ENCODE results near the gene PDGFD. TPM values are rescaled to one million over a fixed set of nuclear protein-coding genes. Genes with fewer than 3 reads are reported as not detected.

Gene PDGFD
- total RNA-seq, 1 donor from 2014 or later, result 0.49 TPM

DNA sequence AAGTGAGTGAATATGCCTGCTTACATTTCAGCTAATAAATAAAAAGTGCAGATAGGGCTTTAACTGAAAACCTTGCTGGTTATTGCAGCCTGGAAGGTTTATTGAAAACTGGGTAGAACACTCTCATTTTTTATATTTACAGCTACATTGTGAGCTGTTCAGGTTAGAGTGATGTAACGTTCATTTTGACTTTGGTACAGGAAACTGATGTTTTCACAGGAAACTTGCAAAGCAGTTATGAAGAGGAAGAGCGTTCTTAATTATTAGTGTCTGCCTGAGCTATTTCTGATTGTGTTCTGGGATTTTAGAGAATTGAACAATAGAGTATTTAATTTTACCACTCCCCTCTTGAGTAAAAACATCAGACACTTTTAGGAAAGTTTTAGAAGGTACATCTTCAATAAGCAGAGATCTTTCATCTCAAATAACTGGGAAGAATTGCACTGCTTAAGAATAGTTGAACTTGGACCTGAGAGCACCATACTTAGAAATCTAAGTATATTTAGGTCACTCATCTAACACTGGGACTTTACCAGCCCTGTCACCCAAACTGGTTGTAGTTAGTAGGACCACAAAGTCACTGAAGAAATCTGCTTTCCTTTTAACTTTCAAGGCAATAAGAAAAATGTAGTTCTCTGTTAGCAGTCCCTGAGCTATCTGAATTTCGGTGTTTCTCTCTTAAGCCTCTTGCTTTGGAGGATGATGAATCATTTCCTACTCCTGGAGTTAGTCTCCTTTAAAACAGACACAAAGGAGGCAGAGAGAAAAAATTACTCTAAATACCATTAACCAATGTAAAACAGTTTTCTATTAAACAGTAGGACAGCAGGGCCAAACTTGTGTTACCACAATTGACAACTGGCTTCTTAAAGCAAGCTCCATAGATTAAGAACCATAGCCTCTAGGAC lies 256.1 kb downstream of the PDGFD start:
- TF ChIP-seq, protein P1, sequence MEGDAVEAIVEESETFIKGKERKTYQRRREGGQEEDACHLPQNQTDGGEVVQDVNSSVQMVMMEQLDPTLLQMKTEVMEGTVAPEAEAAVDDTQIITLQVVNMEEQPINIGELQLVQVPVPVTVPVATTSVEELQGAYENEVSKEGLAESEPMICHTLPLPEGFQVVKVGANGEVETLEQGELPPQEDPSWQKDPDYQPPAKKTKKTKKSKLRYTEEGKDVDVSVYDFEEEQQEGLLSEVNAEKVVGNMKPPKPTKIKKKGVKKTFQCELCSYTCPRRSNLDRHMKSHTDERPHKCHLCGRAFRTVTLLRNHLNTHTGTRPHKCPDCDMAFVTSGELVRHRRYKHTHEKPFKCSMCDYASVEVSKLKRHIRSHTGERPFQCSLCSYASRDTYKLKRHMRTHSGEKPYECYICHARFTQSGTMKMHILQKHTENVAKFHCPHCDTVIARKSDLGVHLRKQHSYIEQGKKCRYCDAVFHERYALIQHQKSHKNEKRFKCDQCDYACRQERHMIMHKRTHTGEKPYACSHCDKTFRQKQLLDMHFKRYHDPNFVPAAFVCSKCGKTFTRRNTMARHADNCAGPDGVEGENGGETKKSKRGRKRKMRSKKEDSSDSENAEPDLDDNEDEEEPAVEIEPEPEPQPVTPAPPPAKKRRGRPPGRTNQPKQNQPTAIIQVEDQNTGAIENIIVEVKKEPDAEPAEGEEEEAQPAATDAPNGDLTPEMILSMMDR (IDR thresholded peaks at IDR 0.05; ENCODE audit: partially characterized antibody, unreplicated experiment), result no peak
- Mint-ChIP-seq H3K4me3 (ENCODE audit: unreplicated experiment) (no peak overlapping the region), H3K27me3 (ENCODE audit: unreplicated experiment) (peaks cover 2% of the 10 kb centered on the region)

DNA sequence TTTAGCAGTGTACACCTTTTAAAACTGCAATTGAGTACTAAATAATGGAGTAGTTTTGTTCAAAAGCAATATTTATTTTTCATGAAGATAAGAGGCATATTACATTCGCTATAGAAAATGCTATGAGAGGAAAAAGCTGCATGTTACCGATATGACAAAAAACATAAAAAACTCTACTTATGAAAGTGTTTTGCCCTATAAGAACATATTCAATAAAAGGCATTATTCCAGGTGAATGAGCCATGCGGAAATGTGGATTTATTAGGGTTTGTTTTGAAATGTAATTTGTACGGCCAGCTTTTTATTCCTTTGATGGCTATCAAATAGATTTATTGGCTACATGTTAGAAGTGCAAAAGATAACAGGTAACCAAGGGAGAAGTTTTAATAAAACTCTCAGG lies 256.8 kb downstream of the PDGFD start:
- Mint-ChIP-seq H3K4me3 (ENCODE audit: unreplicated experiment) (no peak overlapping the region), H3K36me3 (ENCODE audit: unreplicated experiment) (no peaks in the 10 kb centered on the region), H3K9me3 (ENCODE audit: unreplicated experiment) (no peaks in the 10 kb centered on the region), H3K4me1 (ENCODE audit: low read depth, unreplicated experiment) (no peaks in the 10 kb centered on the region), H3K27me3 (ENCODE audit: unreplicated experiment) (peaks cover 2% of the 10 kb centered on the region), H3K27ac (ENCODE audit: unreplicated experiment) (no peak overlapping the region)
- TF ChIP-seq, protein P1 (IDR thresholded peaks at IDR 0.05; ENCODE audit: partially characterized antibody, unreplicated experiment), result no peak
- DNase-seq, result no peak

More for the DNA sequence above, 256.1 kb downstream of the PDGFD start:
- H3K4me1 Mint-ChIP-seq (ENCODE audit: low read depth, unreplicated experiment), result no peaks in the 10 kb centered on the region
- H3K27ac Mint-ChIP-seq (ENCODE audit: unreplicated experiment), result no peak overlapping the region
- DNase-seq, result no peak
- no peaks in the 10 kb centered on the region for H3K36me3 Mint-ChIP-seq (ENCODE audit: unreplicated experiment)
- no peaks in the 10 kb centered on the region for H3K9me3 Mint-ChIP-seq (ENCODE audit: unreplicated experiment)

DNA sequence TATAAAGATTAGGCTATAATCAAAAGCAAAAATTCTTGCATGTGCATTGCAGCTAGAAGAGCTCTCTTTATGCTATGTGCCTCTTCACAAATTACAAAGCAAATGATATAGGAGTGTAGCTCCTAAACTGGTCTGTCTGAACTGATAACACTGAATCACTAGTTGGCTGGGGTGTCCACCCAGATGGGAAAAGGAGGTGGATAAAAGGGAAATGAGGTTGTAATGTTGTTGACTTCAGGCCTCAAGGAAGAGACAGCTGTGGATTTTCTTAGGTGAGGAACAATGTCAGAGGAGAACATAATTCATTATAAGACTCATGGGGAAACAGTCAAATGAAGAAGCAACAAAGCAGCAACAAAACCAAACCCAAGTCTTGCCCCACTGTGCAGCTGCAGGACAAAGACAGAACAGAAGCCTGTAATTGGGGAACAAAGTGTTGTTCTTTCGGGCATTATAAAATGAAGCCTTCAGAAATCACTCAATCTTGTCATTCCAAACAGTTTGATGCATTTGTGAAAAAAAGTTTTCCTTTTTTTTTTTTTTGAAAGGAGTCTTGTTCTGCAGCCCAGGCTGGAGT lies 257.6 kb downstream of the PDGFD start:
- H3K4me1 Mint-ChIP-seq (ENCODE audit: low read depth, unreplicated experiment), result no peaks in the 10 kb centered on the region
- TF ChIP-seq, protein P1 (IDR thresholded peaks at IDR 0.05; ENCODE audit: partially characterized antibody, unreplicated experiment), result no peak
- peaks cover 2% of the 10 kb centered on the region for H3K27me3 Mint-ChIP-seq (ENCODE audit: unreplicated experiment)
- H3K9me3 Mint-ChIP-seq (ENCODE audit: unreplicated experiment), result no peaks in the 10 kb centered on the region
- no peak for DNase-seq
- H3K36me3 Mint-ChIP-seq (ENCODE audit: unreplicated experiment), result no peaks in the 10 kb centered on the region
- no peak overlapping the region for H3K4me3 Mint-ChIP-seq (ENCODE audit: unreplicated experiment)
- H3K27ac Mint-ChIP-seq (ENCODE audit: unreplicated experiment), result no peak overlapping the region

DNA sequence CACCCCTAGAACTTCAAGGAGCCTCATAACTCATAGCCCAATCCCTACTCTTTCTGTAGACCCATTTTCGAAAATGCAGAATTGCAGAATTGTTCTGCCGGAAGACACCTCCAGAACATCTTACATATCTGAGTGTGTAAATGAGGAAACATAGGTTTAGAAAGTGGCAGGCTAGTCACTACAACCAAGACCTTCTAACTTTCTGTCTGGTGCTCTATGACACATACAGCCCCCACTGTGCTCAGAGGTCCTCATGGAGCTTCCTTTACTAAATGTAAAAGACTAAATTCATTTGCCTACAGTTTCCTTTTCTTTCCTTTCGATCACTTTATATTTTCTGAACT lies 259.7 kb downstream of the PDGFD start:
- no peak for DNase-seq
- Mint-ChIP-seq H3K27ac (ENCODE audit: unreplicated experiment) (no peak overlapping the region), H3K27me3 (ENCODE audit: unreplicated experiment) (no peaks in the 10 kb centered on the region), H3K9me3 (ENCODE audit: unreplicated experiment) (no peaks in the 10 kb centered on the region), H3K4me1 (ENCODE audit: low read depth, unreplicated experiment) (no peaks in the 10 kb centered on the region), H3K36me3 (ENCODE audit: unreplicated experiment) (no peaks in the 10 kb centered on the region), H3K4me3 (ENCODE audit: unreplicated experiment) (no peak overlapping the region)
- TF ChIP-seq, protein P1 (IDR thresholded peaks at IDR 0.05; ENCODE audit: partially characterized antibody, unreplicated experiment), result no peak
